K562 (cell line): ENCODE data around the gene FRMD4A. TPM values are rescaled to one million over a fixed set of nuclear protein-coding genes. Genes with fewer than 3 reads are reported as not detected.

Experiments used
- RNF2 ChIP-seq: sonication (generic); IDR thresholded peaks from 2 replicates; pipeline ENCODE4 v1.6.1; 2016
- SRF ChIP-seq, 2 experiments: fragments of 250-450, 450-650 bp in 1 of 2; sonication (Bioruptor Pico) in 1 of 2; sonication (generic) in 1 of 2; formaldehyde crosslinking; IDR thresholded peaks; 2 replicates each; pipeline versions ENCODE4 v1.5.0 to v1.5.1; 2020 to 2022; ENCODE audit warnings: mild to moderate bottlenecking in 1 of 2, missing genetic modification reagents in 1 of 2
- polyA plus RNA-seq, 8 experiments: library from polyadenylated mRNA; depleted of rRNA in 4 of 8; stranded (reverse) in 5 of 8; unstranded in 3 of 8; fragments of >200 nt; fragmentation: Nextera tagmentation in 2 of 8; fragmentation: Illumina TruSeq in 1 of 8; extraction: Ambion mirVana in 2 of 8; extraction: Trizol in 1 of 8; gene quantifications; 2 replicates each; pipeline versions ENCODE4 v1.2.1 to v1.2.3, GENCODE V29; 2011 to 2014; ENCODE audit warnings: inconsistent platforms in 1 of 8, missing spikeins in 1 of 8
- total RNA-seq, 7 experiments: library from RNA; depleted of rRNA in 6 of 7; stranded (reverse); fragments of >200 nt in 6 of 7; fragmentation: Illumina TruSeq in 2 of 7; extraction: Trizol in 2 of 7; gene quantifications; 2 replicates each; pipeline versions ENCODE4 v1.2.1 to v1.2.3, GENCODE V29; 2011 to 2021; ENCODE audit warnings: low replicate concordance in 1 of 7
- TF ChIP-seq, protein P1 (sequence below), 2 experiments: fragments of 450-650 bp in 1 of 2; sonication (generic) in 1 of 2; formaldehyde crosslinking in 1 of 2; IDR thresholded peaks; 2 replicates each; pipeline versions ENCODE4 v1.7.1 to v1.9.0; 2016 to 2022; ENCODE audit warnings: inconsistent platforms in 1 of 2, mild to moderate bottlenecking in 1 of 2, missing genetic modification reagents in 1 of 2

FRMD4A gene
- total and polyA plus RNA-seq, 9 of the 15 experiments (the other 6 are each of a cell fraction or from before 2014, with no cell fraction given), result 0.80 to 5.2 (median 3.0) TPM

- TF ChIP-seq, protein P1, sequence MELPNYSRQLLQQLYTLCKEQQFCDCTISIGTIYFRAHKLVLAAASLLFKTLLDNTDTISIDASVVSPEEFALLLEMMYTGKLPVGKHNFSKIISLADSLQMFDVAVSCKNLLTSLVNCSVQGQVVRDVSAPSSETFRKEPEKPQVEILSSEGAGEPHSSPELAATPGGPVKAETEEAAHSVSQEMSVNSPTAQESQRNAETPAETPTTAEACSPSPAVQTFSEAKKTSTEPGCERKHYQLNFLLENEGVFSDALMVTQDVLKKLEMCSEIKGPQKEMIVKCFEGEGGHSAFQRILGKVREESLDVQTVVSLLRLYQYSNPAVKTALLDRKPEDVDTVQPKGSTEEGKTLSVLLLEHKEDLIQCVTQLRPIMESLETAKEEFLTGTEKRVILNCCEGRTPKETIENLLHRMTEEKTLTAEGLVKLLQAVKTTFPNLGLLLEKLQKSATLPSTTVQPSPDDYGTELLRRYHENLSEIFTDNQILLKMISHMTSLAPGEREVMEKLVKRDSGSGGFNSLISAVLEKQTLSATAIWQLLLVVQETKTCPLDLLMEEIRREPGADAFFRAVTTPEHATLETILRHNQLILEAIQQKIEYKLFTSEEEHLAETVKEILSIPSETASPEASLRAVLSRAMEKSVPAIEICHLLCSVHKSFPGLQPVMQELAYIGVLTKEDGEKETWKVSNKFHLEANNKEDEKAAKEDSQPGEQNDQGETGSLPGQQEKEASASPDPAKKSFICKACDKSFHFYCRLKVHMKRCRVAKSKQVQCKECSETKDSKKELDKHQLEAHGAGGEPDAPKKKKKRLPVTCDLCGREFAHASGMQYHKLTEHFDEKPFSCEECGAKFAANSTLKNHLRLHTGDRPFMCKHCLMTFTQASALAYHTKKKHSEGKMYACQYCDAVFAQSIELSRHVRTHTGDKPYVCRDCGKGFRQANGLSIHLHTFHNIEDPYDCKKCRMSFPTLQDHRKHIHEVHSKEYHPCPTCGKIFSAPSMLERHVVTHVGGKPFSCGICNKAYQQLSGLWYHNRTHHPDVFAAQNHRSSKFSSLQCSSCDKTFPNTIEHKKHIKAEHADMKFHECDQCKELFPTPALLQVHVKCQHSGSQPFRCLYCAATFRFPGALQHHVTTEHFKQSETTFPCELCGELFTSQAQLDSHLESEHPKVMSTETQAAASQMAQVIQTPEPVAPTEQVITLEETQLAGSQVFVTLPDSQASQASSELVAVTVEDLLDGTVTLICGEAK (IDR thresholded peaks at IDR 0.05), result no peak
- TF ChIP-seq, protein P1 (CRISPR knock-in tag; IDR thresholded peaks at IDR 0.05), result no peak
- TF ChIP-seq RNF2 (no peak), SRF (CRISPR knock-in tag; IDR thresholded peaks at IDR 0.05) (no peak)
- TF ChIP-seq, all 486 proteins: peak for 0
These were observed 539.2 kb downstream of the FRMD4A start (continued) for GRCh38 chr10:13791483-13791882.
